Measurements from ENCODE around the gene FHL1. TPM values are rescaled to one million over a fixed set of nuclear protein-coding genes. Genes with fewer than 3 reads are reported as not detected.
A peak's percentile ranks its signal among the peaks of the same experiment; 100 is the strongest.

The FHL1 gene
- total RNA-seq, 4 donors from 2014 or later, result 139 to 617 (median 162) TPM

GRCh38 chrX:136112286-136112685 lies 35.0 kb upstream of the FHL1 start:
- TF ChIP-seq POLR2AphosphoS5 (IDR thresholded peaks at IDR 0.05), result no peak
- no peak for TF ChIP-seq POLR2A (IDR thresholded peaks at IDR 0.05)
- TF ChIP-seq CTCF (IDR thresholded peaks at IDR 0.05), result no peak
- TF ChIP-seq EP300 (IDR thresholded peaks at IDR 0.05; ENCODE audit: low read depth), result no peak
- intact Hi-C loops (cut with DNase I; ENCODE audit: low total_unique reads) (no loop called here), in situ Hi-C loops (cut with MboI; ENCODE audit: low pct_ligation_motif_present in 1 of 4, low pct_unique_long_range_greater_than_20kb in 1 of 4, low sequenced_read_pairs in 3 of 4) (no loop called here)
- no peaks in the 10 kb centered on the region for H3K36me3 ChIP-seq
- no peaks in the 10 kb centered on the region for H3K4me1 ChIP-seq
- no peaks in the 10 kb centered on the region for H3K27me3 ChIP-seq
- H3K4me3 ChIP-seq, result no peak overlapping the region
- DNase-seq, result no peak
- WGBS, 2 donors (ENCODE audit: low coverage in 1 of 2), result 0% methylated on average over 1 of the region's 1 CpG
- peak overlapping the region; percentile 17 to 44 (median 22) for H3K27ac ChIP-seq
- H3K9me3 ChIP-seq, result no peaks in the 10 kb centered on the region

GRCh38 chrX:136112778-136113177 lies 34.6 kb upstream of the FHL1 start:
- Histone ChIP-seq H3K36me3 (no peaks in the 10 kb centered on the region), H3K27ac (peak overlapping the region in 3 of 4 donors; percentile 11 to 17 (median 12)), H3K4me1 (no peaks in the 10 kb centered on the region), H3K4me3 (no peak overlapping the region), H3K27me3 (no peaks in the 10 kb centered on the region), H3K9me3 (no peaks in the 10 kb centered on the region)
- in situ Hi-C loops (cut with MboI; ENCODE audit: low pct_ligation_motif_present in 1 of 4, low pct_unique_long_range_greater_than_20kb in 1 of 4, low sequenced_read_pairs in 3 of 4) (no loop called here), intact Hi-C loops (cut with DNase I; ENCODE audit: low total_unique reads) (no loop called here)
- no peak for DNase-seq
- no peak for TF ChIP-seq CTCF (IDR thresholded peaks at IDR 0.05)
- no peak for TF ChIP-seq POLR2A (IDR thresholded peaks at IDR 0.05)
- TF ChIP-seq POLR2AphosphoS5 (IDR thresholded peaks at IDR 0.05), result no peak
- no peak for TF ChIP-seq EP300 (IDR thresholded peaks at IDR 0.05; ENCODE audit: low read depth)

GRCh38 chrX:136115126-136115903 lies 32.0 kb upstream of the FHL1 start:
- no peaks in the 10 kb centered on the region for H3K27me3 ChIP-seq
- no peaks in the 10 kb centered on the region for H3K36me3 ChIP-seq
- H3K27ac ChIP-seq, result peak overlapping the region; percentile 17 to 63 (median 47)
- WGBS, 2 donors (ENCODE audit: low coverage in 1 of 2), result 57 to 60% methylated on average over 1 to 5 of the region's 5 CpGs
- intact Hi-C loops (cut with DNase I; ENCODE audit: low total_unique reads), result no loop called here
- TF ChIP-seq POLR2A (IDR thresholded peaks at IDR 0.05) (no peak), CTCF (IDR thresholded peaks at IDR 0.05) (no peak), EP300 (IDR thresholded peaks at IDR 0.05; ENCODE audit: low read depth) (no peak), POLR2AphosphoS5 (IDR thresholded peaks at IDR 0.05) (no peak)
- no peak for DNase-seq
- H3K9me3 ChIP-seq, result no peaks in the 10 kb centered on the region
- no peaks in the 10 kb centered on the region for H3K4me1 ChIP-seq
- in situ Hi-C loops (cut with MboI; ENCODE audit: low pct_ligation_motif_present in 1 of 4, low pct_unique_long_range_greater_than_20kb in 1 of 4, low sequenced_read_pairs in 3 of 4), result no loop called here
- no peak overlapping the region for H3K4me3 ChIP-seq

GRCh38 chrX:136115904-136116297 lies 31.4 kb upstream of the FHL1 start:
- Histone ChIP-seq H3K4me3 (no peak overlapping the region), H3K27ac (peak overlapping the region; percentile 17 to 56 (median 47)), H3K9me3 (no peaks in the 10 kb centered on the region), H3K36me3 (no peaks in the 10 kb centered on the region), H3K27me3 (no peaks in the 10 kb centered on the region), H3K4me1 (no peaks in the 10 kb centered on the region)
- no peak for TF ChIP-seq POLR2A (IDR thresholded peaks at IDR 0.05)
- TF ChIP-seq EP300 (IDR thresholded peaks at IDR 0.05; ENCODE audit: low read depth), result no peak
- TF ChIP-seq POLR2AphosphoS5 (IDR thresholded peaks at IDR 0.05), result no peak
- no peak for TF ChIP-seq CTCF (IDR thresholded peaks at IDR 0.05)
- in situ Hi-C loops (cut with MboI; ENCODE audit: low pct_ligation_motif_present in 1 of 4, low pct_unique_long_range_greater_than_20kb in 1 of 4, low sequenced_read_pairs in 3 of 4), result no loop called here
- intact Hi-C loops (cut with DNase I; ENCODE audit: low total_unique reads), result no loop called here
- DNase-seq, result no peak
- WGBS, 2 donors (ENCODE audit: low coverage in 1 of 2), result 80% methylated on average over 3 of the region's 3 CpGs; no CpG with 5 or more reads in 1 of the 2 donors

Data from transverse colon (tissue), 4 donors.